SK-N-MC (cell line): ENCODE results near the gene OSM.

ENCODE experiments used
- EZH2 ChIP-seq: fragments of 200-600 bp; sonication (generic); IDR thresholded peaks from one replicate; pipeline ENCODE4 v1.6.1; 2017; ENCODE audit warnings: antibody characterized with exemption
- FOXP2 ChIP-seq: optimal IDR thresholded peaks from 2 replicates; pipeline ENCODE3; 2011; ENCODE audit warnings: mild to moderate bottlenecking, moderate library complexity; ENCODE audit not compliant: insufficient read depth; ENCODE audit errors: extremely low read length, control extremely low read depth
- POLR2AphosphoS5 ChIP-seq: IDR thresholded peaks from 2 replicates; pipeline ENCODE4 v1.6.1; 2012; ENCODE audit warnings: mild to moderate bottlenecking, low read depth, low read length, borderline replicate concordance

GRCh38 chr22:30285176-30285845 is 18.7 kb upstream of the OSM start:
- TF ChIP-seq POLR2AphosphoS5 (no peak), EZH2 (no peak), FOXP2 (no peak)
